ENCODE results near the gene INTS15. TPM values are rescaled to one million over a fixed set of nuclear protein-coding genes. Genes with fewer than 3 reads are reported as not detected.

The INTS15 gene
- total RNA-seq, 1 experiment from 2014 or later, result 24.3 TPM

GRCh38 chr7:6565655-6566054, 24.2 kb upstream of the INTS15 start:
- Histone ChIP-seq H3K4me1 (ENCODE audit: control insufficient read depth in 1 of 2, insufficient read depth in 2 of 2, low read length in 2 of 2) (no peaks in the 10 kb centered on the region), H3K9me3 (ENCODE audit: control insufficient read depth in 1 of 2, insufficient read depth in 1 of 2, low read depth in 1 of 2, low read length in 2 of 2) (no peaks in the 10 kb centered on the region), H3K4me3 (replicated peaks in 1 of 2; ENCODE audit: low read depth in 1 of 2, low read length in 2 of 2) (no peak overlapping the region), H3K4me2 (ENCODE audit: low read length) (no peak overlapping the region), H3K9ac (ENCODE audit: low read length) (no peak overlapping the region), H3K36me3 (ENCODE audit: control insufficient read depth in 1 of 2, insufficient read depth in 2 of 2, low read length in 2 of 2) (no peaks in the 10 kb centered on the region), H3K79me2 (ENCODE audit: insufficient read depth, low read length) (no peaks in the 10 kb centered on the region), H3K27me3 (ENCODE audit: insufficient read depth, low read length) (no peaks in the 10 kb centered on the region), H4K20me1 (ENCODE audit: insufficient read depth) (no peaks in the 10 kb centered on the region), H2AFZ (ENCODE audit: low read depth, low read length, poor library complexity, severe bottlenecking) (no peak overlapping the region), H3K27ac (ENCODE audit: low read depth, low read length) (no peak overlapping the region), H3K9me2 (ENCODE audit: insufficient read depth) (no peaks in the 10 kb centered on the region)
- RAD21 ChIA-PET (ENCODE audit: low non-redundant PET in 1 of 2, low total read pairs in 2 of 2, uncharacterized antibody in 2 of 2, unreplicated experiment in 2 of 2), result no interaction called here
- DNase-seq (ENCODE audit: low read depth, low spot score), result no peak
- ATAC-seq, result no peak
- no peak for TF ChIP-seq REST (IDR thresholded peaks at IDR 0.05; ENCODE audit: low read depth)
- no peak for TF ChIP-seq CTCF (IDR thresholded peaks at IDR 0.05 in 2 of 3, conservative IDR thresholded peaks at IDR 0.05 in 1 of 3; ENCODE audit: borderline replicate concordance in 1 of 3, insufficient read depth in 1 of 3, low read depth in 2 of 3, low read length in 2 of 3)
- TF ChIP-seq CEBPB (IDR thresholded peaks at IDR 0.05; ENCODE audit: low read depth), result no peak
- BruUV-seq (replicated peaks), result no TSS peak
- POLR2A ChIA-PET, result no interaction called here
- intact Hi-C loops (cut with micrococcal nuclease), result no loop called here
- CTCF ChIA-PET, result no interaction called here

- Histone ChIP-seq H3K9ac (ENCODE audit: low read length) (no peak overlapping the region), H3K27ac (ENCODE audit: low read depth, low read length) (no peak overlapping the region), H3K27me3 (ENCODE audit: insufficient read depth, low read length) (no peaks in the 10 kb centered on the region), H3K4me2 (ENCODE audit: low read length) (no peak overlapping the region), H3K4me1 (ENCODE audit: control insufficient read depth in 1 of 2, insufficient read depth in 2 of 2, low read length in 2 of 2) (no peaks in the 10 kb centered on the region), H3K36me3 (ENCODE audit: control insufficient read depth in 1 of 2, insufficient read depth in 2 of 2, low read length in 2 of 2) (no peaks in the 10 kb centered on the region), H4K20me1 (ENCODE audit: insufficient read depth) (no peaks in the 10 kb centered on the region), H3K79me2 (ENCODE audit: insufficient read depth, low read length) (no peaks in the 10 kb centered on the region), H3K9me3 (ENCODE audit: control insufficient read depth in 1 of 2, insufficient read depth in 1 of 2, low read depth in 1 of 2, low read length in 2 of 2) (no peaks in the 10 kb centered on the region), H3K4me3 (replicated peaks in 1 of 2; ENCODE audit: low read depth in 1 of 2, low read length in 2 of 2) (no peak overlapping the region), H3K9me2 (ENCODE audit: insufficient read depth) (no peaks in the 10 kb centered on the region), H2AFZ (ENCODE audit: low read depth, low read length, poor library complexity, severe bottlenecking) (no peak overlapping the region)
- ChIA-PET RAD21 (ENCODE audit: low non-redundant PET in 1 of 2, low total read pairs in 2 of 2, uncharacterized antibody in 2 of 2, unreplicated experiment in 2 of 2) (no interaction called here), POLR2A (no interaction called here), CTCF (no interaction called here)
- ATAC-seq (no peak), DNase-seq (ENCODE audit: low read depth, low spot score) (no peak)
- intact Hi-C loops (cut with micrococcal nuclease), result no loop called here
- no TSS peak for BruUV-seq (replicated peaks)
- TF ChIP-seq ZBTB33 (IDR thresholded peaks at IDR 0.05; ENCODE audit: extremely low read depth, insufficient replicate concordance, low read length), result no peak
- no peak for TF ChIP-seq POLR2A (IDR thresholded peaks at IDR 0.05; ENCODE audit: borderline replicate concordance, extremely low read depth, insufficient read depth, insufficient read length)
- TF ChIP-seq JUND (IDR thresholded peaks at IDR 0.05), result no peak
- no peak for TF ChIP-seq RAD21 (IDR thresholded peaks at IDR 0.05; ENCODE audit: low read depth)
- no peak for TF ChIP-seq FOSL1 (IDR thresholded peaks at IDR 0.05; ENCODE audit: low read depth)
- no peak for TF ChIP-seq SRF (IDR thresholded peaks at IDR 0.05; ENCODE audit: low read depth)
- TF ChIP-seq EZH2phosphoT487 (IDR thresholded peaks at IDR 0.05; ENCODE audit: borderline replicate concordance), result no peak
- TF ChIP-seq EZH2 (IDR thresholded peaks at IDR 0.05), result no peak
- TF ChIP-seq ELF1 (IDR thresholded peaks at IDR 0.05; ENCODE audit: borderline replicate concordance, low read depth), result no peak
- no peak for TF ChIP-seq ZFX (IDR thresholded peaks at IDR 0.05)
- no peak for TF ChIP-seq ATF3 (IDR thresholded peaks at IDR 0.05)
These were observed 21.9 kb upstream of the INTS15 start for GRCh38 chr7:6567886-6568285.

Data from HCT116 (cell line).